Activated naive CD8-positive, alpha-beta T cell treated with anti-CD3 and anti-CD28 coated beads for 36 hours (primary cell): ENCODE results near the gene ZNF423. TPM values are rescaled to one million over a fixed set of nuclear protein-coding genes. Genes with fewer than 3 reads are reported as not detected.

Source experiments
- DNase-seq: peaks from one replicate; pipeline ENCODE4 v3.0.0; 2021
- H3K27ac Mint-ChIP-seq: one replicate; pipeline ENCODE4 v1.8.0; 2022; ENCODE audit warnings: mild to moderate bottlenecking, moderate library complexity, mixed read lengths
- H3K27me3 Mint-ChIP-seq: one replicate; pipeline ENCODE4 v1.8.0; 2022; ENCODE audit warnings: mild to moderate bottlenecking, mixed read lengths
- H3K36me3 Mint-ChIP-seq: one replicate; pipeline ENCODE4 v1.8.0; 2021; ENCODE audit warnings: mild to moderate bottlenecking, mixed read lengths
- H3K4me1 Mint-ChIP-seq: one replicate; pipeline ENCODE4 v1.8.0; 2021; ENCODE audit warnings: mixed read lengths
- H3K4me3 Mint-ChIP-seq: one replicate; pipeline ENCODE4 v1.8.0; 2022; ENCODE audit warnings: mild to moderate bottlenecking, moderate library complexity, mixed read lengths
- H3K9me3 Mint-ChIP-seq: one replicate; pipeline ENCODE4 v1.8.0; 2022; ENCODE audit warnings: mixed read lengths
- total RNA-seq, 2 experiments: library from RNA; stranded (reverse); gene quantifications; one replicate each; pipeline ENCODE4 v1.2.3, GENCODE V29; 2021

The ZNF423 gene
- total RNA-seq, 2 experiments from 2014 or later, result not detected

DNA sequence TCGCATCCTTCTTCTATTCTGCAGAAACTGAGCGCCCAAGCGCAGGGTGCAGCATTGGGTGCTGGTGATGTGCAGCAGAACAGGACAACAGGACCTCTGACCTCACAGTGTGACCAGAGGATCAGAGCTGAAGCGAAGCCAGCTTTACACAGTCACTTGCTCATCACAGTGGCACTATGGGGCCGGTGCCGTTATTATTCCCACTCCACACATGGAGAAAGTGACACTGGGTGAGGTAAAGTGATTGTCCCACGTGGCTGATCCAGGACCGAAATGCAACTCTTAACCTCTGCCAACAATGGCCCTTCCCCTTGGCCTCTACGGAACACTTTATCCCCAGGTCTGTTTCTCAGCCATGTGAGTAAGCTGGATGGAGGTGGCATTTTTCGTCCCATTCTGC, 311.1 kb downstream of the ZNF423 start:
- no peaks in the 10 kb centered on the region for H3K36me3 Mint-ChIP-seq
- H3K27ac Mint-ChIP-seq, result no peak overlapping the region
- H3K27me3 Mint-ChIP-seq, result no peaks in the 10 kb centered on the region
- H3K4me3 Mint-ChIP-seq, result no peak overlapping the region
- no peak for DNase-seq
- H3K9me3 Mint-ChIP-seq, result peaks cover 4% of the 10 kb centered on the region
- H3K4me1 Mint-ChIP-seq, result no peaks in the 10 kb centered on the region

DNA sequence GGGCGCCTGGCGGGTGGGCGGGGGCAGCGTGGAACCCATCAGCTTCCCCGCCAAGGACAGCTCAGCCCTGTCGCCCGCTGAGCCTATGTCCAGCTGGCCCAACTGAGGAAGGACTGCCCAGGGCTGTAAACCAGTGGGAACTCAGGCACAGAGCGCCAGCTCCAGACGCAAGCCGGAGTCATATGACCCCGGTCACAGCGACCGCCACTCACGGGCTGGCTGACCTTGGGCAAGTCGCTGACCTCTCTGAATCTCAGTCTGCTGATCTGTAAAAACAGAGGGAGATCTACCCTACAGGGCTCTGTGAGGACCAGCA, 312.3 kb downstream of the ZNF423 start:
- peaks cover 4% of the 10 kb centered on the region for H3K9me3 Mint-ChIP-seq
- no peaks in the 10 kb centered on the region for H3K27me3 Mint-ChIP-seq
- no peaks in the 10 kb centered on the region for H3K4me1 Mint-ChIP-seq
- no peaks in the 10 kb centered on the region for H3K36me3 Mint-ChIP-seq
- no peak overlapping the region for H3K4me3 Mint-ChIP-seq
- no peak for DNase-seq
- H3K27ac Mint-ChIP-seq, result no peak overlapping the region

DNA sequence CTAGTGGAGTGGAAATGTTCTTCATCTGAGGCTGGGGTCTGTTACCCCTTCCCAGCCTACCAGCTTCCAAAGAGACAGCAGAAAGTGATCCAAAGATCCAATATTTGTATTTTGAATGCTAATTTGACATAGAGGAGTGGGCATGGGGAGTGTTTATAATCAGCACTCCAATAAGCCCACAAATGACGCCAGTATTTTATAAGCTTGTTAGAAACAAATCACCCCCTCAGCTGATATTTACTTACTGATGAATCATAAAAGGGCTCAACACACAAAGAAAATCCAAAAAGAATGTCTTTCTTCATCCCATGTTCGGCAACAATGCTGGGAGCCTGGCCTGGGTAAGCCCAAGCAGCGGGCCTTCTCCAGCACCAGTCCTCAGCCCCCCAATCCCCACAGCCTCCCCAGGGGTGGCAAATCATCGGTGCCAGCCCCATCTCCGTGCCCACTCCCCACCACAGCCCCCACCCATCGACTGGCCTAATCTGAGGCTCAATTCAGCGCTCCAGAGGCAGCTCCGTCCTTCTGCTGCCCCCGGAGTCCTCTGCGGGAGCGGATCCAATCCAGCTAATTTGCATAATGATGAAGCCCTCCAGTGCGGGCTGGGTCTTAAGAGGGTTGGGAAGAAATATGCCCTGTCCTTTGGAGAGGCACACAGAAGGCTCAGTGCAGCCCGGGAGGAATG, 312.8 kb downstream of the ZNF423 start:
- Mint-ChIP-seq H3K4me1 (no peaks in the 10 kb centered on the region), H3K27me3 (no peaks in the 10 kb centered on the region), H3K4me3 (no peak overlapping the region), H3K9me3 (peaks cover 4% of the 10 kb centered on the region), H3K27ac (no peak overlapping the region), H3K36me3 (no peaks in the 10 kb centered on the region)
- no peak for DNase-seq

GRCh38 chr16:49542391-49542891, 313.5 kb downstream of the ZNF423 start:
- Mint-ChIP-seq H3K4me1 (no peaks in the 10 kb centered on the region), H3K27me3 (no peaks in the 10 kb centered on the region), H3K9me3 (peaks cover 4% of the 10 kb centered on the region), H3K4me3 (no peak overlapping the region), H3K27ac (no peak overlapping the region), H3K36me3 (no peaks in the 10 kb centered on the region)
- DNase-seq, result no peak

GRCh38 chr16:49540836-49541235, 315.1 kb downstream of the ZNF423 start:
- DNase-seq, result no peak
- Mint-ChIP-seq H3K27ac (no peak overlapping the region), H3K9me3 (peaks cover 4% of the 10 kb centered on the region), H3K4me1 (no peaks in the 10 kb centered on the region), H3K36me3 (no peaks in the 10 kb centered on the region), H3K27me3 (no peaks in the 10 kb centered on the region), H3K4me3 (no peak overlapping the region)

- Mint-ChIP-seq H3K9me3 (peaks cover 4% of the 10 kb centered on the region), H3K4me3 (no peak overlapping the region), H3K4me1 (no peaks in the 10 kb centered on the region), H3K36me3 (no peaks in the 10 kb centered on the region), H3K27me3 (no peaks in the 10 kb centered on the region), H3K27ac (no peak overlapping the region)
- no peak for DNase-seq
Observed at GRCh38 chr16:49539758-49540157, 316.2 kb downstream of the ZNF423 start.

- Mint-ChIP-seq H3K9me3 (peaks cover 4% of the 10 kb centered on the region), H3K4me1 (no peaks in the 10 kb centered on the region), H3K27me3 (no peaks in the 10 kb centered on the region), H3K4me3 (no peak overlapping the region), H3K36me3 (no peaks in the 10 kb centered on the region), H3K27ac (no peak overlapping the region)
- DNase-seq, result no peak
Observed at GRCh38 chr16:49537924-49538459, 317.9 kb downstream of the ZNF423 start.

- H3K4me1 Mint-ChIP-seq, result no peaks in the 10 kb centered on the region
- DNase-seq, result no peak
- no peak overlapping the region for H3K4me3 Mint-ChIP-seq
- H3K27me3 Mint-ChIP-seq, result no peaks in the 10 kb centered on the region
- no peaks in the 10 kb centered on the region for H3K36me3 Mint-ChIP-seq
- no peaks in the 10 kb centered on the region for H3K9me3 Mint-ChIP-seq
- H3K27ac Mint-ChIP-seq, result no peak overlapping the region
Observed at GRCh38 chr16:49534901-49535610, 320.9 kb downstream of the ZNF423 start.

- no peaks in the 10 kb centered on the region for H3K27me3 Mint-ChIP-seq
- H3K9me3 Mint-ChIP-seq, result no peaks in the 10 kb centered on the region
- no peak for DNase-seq
- H3K36me3 Mint-ChIP-seq, result no peaks in the 10 kb centered on the region
- no peak overlapping the region for H3K27ac Mint-ChIP-seq
- no peaks in the 10 kb centered on the region for H3K4me1 Mint-ChIP-seq
- H3K4me3 Mint-ChIP-seq, result no peak overlapping the region
Observed at GRCh38 chr16:49533422-49533821, 322.5 kb downstream of the ZNF423 start.

- H3K36me3 Mint-ChIP-seq, result no peaks in the 10 kb centered on the region
- DNase-seq, result no peak
- H3K4me3 Mint-ChIP-seq, result no peak overlapping the region
- H3K4me1 Mint-ChIP-seq, result peaks cover 5% of the 10 kb centered on the region
- H3K27me3 Mint-ChIP-seq, result no peaks in the 10 kb centered on the region
- no peaks in the 10 kb centered on the region for H3K9me3 Mint-ChIP-seq
- no peak overlapping the region for H3K27ac Mint-ChIP-seq
Observed at GRCh38 chr16:49532873-49533272, 323.0 kb downstream of the ZNF423 start.

DNA sequence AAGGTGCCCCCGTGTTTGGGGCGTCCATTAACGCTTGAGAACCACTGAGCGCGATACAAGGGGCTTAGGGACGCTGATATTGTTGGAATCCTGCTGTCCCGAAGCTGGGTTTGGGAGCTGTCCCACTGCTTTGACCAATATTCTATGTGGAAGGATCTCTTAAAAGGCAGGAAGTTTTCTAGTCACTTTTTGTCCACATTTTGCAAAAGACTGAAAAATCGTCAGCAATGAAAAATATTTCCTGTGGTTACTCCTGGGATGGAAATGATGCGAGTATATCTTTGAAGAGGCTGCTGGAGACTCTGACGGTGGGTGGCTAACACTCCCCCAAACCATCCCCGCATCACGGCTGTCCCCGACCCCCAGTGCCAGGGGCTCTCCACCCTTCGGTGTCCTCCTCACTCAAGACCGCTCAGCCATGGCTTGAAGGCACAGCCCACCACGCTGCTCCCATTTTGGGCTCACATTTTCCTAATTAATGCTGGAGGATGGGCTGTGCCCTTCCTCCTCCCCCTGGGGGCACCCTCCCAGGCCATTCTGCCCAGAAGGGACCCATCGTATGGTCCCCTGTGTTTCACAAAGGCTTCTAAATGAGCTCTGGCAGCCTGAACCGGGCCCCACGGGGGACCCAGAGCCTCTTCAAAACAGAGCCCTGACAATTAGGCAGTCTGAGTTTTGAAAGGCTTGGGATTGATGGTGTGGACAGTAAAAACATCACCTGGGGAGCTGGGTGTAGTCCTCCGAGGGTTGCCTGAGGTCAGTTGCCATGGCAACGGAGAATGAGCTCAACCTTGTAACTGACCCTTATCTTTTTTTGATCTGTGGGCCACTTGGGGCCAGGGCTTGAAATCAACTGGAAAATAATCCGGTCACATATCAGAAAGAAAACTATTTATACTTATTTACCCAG, 323.7 kb downstream of the ZNF423 start:
- H3K9me3 Mint-ChIP-seq, result no peaks in the 10 kb centered on the region
- no peaks in the 10 kb centered on the region for H3K27me3 Mint-ChIP-seq
- no peak overlapping the region for H3K4me3 Mint-ChIP-seq
- no peak for DNase-seq
- peaks cover 11% of the 10 kb centered on the region for H3K4me1 Mint-ChIP-seq
- no peaks in the 10 kb centered on the region for H3K36me3 Mint-ChIP-seq
- H3K27ac Mint-ChIP-seq, result no peak overlapping the region

- no peak overlapping the region for H3K27ac Mint-ChIP-seq
- no peaks in the 10 kb centered on the region for H3K9me3 Mint-ChIP-seq
- DNase-seq, result no peak
- H3K4me3 Mint-ChIP-seq, result no peak overlapping the region
- no peaks in the 10 kb centered on the region for H3K36me3 Mint-ChIP-seq
- no peaks in the 10 kb centered on the region for H3K27me3 Mint-ChIP-seq
- peaks cover 13% of the 10 kb centered on the region for H3K4me1 Mint-ChIP-seq
Observed at GRCh38 chr16:49531425-49531824, 324.5 kb downstream of the ZNF423 start.

DNA sequence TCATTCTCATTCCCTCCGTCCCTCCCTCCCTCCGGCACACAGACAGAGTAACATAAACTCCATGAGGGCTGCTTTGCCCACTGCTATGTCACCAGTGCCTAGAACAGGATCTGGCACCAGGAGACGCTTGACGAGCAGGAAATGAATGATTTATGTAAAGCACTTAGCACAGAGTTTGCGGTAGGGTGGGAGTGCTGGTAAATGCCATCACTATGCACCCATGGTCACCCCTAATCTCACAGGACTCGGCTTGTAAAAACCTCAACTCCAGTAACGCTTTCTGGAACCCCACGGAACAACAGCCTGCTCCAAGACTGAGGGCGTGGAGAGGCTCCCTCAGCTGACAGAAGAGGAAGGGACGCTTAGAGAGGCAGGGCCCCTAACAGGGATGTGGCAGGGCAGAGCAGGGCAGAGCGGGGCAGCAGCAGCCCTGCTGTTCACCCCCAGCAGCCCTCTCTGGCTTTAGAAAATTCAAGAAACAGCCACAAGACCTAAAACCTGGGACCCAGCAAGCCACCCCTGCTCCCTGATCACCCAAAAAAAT, 325.4 kb downstream of the ZNF423 start:
- Mint-ChIP-seq H3K4me1 (peaks cover 13% of the 10 kb centered on the region), H3K4me3 (no peak overlapping the region), H3K27ac (no peak overlapping the region), H3K36me3 (no peaks in the 10 kb centered on the region), H3K27me3 (no peaks in the 10 kb centered on the region), H3K9me3 (no peaks in the 10 kb centered on the region)
- DNase-seq, result no peak

DNA sequence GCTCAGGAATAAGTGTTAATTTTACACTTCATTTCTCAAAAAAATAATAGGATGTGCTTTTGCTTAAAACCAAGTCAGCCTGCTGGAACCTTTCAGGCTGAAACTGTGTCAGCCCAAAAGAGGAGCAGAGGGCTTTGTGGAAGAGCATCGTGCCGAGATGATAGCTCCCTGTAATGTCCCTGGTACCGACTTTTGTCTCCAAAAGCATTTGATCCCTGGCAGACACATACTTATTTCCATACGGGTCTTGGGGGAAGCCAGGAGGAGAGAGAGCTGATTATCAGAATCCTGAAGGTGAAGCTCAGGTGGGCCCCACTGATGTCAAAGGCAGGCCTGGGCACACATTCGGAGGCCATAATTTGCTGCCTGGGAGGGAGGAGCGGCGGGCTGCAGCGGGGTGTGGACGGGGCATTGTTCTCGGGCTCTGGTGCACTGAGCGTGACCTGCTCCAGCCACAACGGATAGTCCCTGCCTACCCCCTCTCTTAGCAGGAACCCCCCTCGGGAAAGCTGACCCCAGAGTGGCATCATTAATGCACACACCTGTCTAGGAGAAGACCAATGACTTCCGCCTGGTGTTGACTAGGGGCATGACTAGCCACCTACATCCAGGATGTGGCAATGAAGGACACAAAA, 326.4 kb downstream of the ZNF423 start:
- H3K4me3 Mint-ChIP-seq, result no peak overlapping the region
- no peak for DNase-seq
- H3K27me3 Mint-ChIP-seq, result no peaks in the 10 kb centered on the region
- no peaks in the 10 kb centered on the region for H3K9me3 Mint-ChIP-seq
- no peak overlapping the region for H3K27ac Mint-ChIP-seq
- peaks cover 13% of the 10 kb centered on the region for H3K4me1 Mint-ChIP-seq
- H3K36me3 Mint-ChIP-seq, result no peaks in the 10 kb centered on the region
